ENCODE results near the gene GNG3.

DNA sequence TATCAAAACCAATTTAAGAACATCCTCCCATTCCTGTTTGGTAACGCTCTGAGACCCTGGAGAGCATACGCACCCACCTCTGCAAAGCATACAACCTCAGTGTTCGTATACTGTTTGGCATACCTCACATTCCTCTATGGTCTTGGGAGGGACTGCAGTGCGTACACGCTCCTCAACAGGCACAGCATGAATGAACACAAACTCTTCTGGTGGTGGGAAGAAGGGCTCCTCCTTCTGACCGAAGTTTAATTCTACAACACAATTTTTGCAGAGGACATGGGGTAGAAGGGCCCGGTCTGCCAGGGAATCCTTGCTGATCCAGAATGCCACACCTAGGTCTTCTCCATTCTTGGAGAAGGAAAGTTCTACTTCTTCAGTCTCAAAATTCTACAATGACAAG, 14.5 kb downstream of the GNG3 start:
- TF ChIP-seq, protein P1, sequence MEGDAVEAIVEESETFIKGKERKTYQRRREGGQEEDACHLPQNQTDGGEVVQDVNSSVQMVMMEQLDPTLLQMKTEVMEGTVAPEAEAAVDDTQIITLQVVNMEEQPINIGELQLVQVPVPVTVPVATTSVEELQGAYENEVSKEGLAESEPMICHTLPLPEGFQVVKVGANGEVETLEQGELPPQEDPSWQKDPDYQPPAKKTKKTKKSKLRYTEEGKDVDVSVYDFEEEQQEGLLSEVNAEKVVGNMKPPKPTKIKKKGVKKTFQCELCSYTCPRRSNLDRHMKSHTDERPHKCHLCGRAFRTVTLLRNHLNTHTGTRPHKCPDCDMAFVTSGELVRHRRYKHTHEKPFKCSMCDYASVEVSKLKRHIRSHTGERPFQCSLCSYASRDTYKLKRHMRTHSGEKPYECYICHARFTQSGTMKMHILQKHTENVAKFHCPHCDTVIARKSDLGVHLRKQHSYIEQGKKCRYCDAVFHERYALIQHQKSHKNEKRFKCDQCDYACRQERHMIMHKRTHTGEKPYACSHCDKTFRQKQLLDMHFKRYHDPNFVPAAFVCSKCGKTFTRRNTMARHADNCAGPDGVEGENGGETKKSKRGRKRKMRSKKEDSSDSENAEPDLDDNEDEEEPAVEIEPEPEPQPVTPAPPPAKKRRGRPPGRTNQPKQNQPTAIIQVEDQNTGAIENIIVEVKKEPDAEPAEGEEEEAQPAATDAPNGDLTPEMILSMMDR (IDR thresholded peaks at IDR 0.05), result no peak
- no peak for TF ChIP-seq HOXB13 (CRISPR knock-in tag; IDR thresholded peaks at IDR 0.05; ENCODE audit: low read depth)
- no peak for TF ChIP-seq PHF8 (IDR thresholded peaks at IDR 0.05; ENCODE audit: borderline replicate concordance, low read depth)
- TF ChIP-seq KDM1A (IDR thresholded peaks at IDR 0.05; ENCODE audit: low read depth), result no peak
- TF ChIP-seq POLR2A (IDR thresholded peaks at IDR 0.05; ENCODE audit: low read length), result no peak

Data from A549 (cell line).